ENCODE measurements around the gene MRPL12.

- TF ChIP-seq YY1 (IDR thresholded peaks at IDR 0.05; ENCODE audit: insufficient read depth, insufficient read length) (no peak), ZNF274 (IDR thresholded peaks at IDR 0.05; ENCODE audit: low read depth, low read length) (no peak)
Measured at GRCh38 chr17:81705518-81706231, 2.5 kb downstream of the MRPL12 start.
